Measurements from ENCODE around the gene COQ4.

- TF ChIP-seq ZNF274 (IDR thresholded peaks at IDR 0.05; ENCODE audit: low read depth, low read length), result no peak
- TF ChIP-seq YY1 (IDR thresholded peaks at IDR 0.05; ENCODE audit: insufficient read depth, insufficient read length), result no peak
- TF ChIP-seq SUZ12 (IDR thresholded peaks at IDR 0.05; ENCODE audit: extremely low read depth, insufficient read depth, insufficient read length), result no peak
These were observed 46.5 kb upstream of the COQ4 start, which contains the start of gene SWI5 for GRCh38 chr9:128276008-128276573.
